GM19193 (cell line): ENCODE measurements around the gene SLC16A3.

ENCODE experiments used
- POLR2A ChIP-seq: IDR thresholded peaks from 4 replicates; pipeline ENCODE4 v1.6.1; 2011; ENCODE audit not compliant: insufficient read depth, insufficient read length; ENCODE audit errors: extremely low read depth

Gene SLC16A3

GRCh38 chr17:82228278-82228841, 482 bp upstream of the SLC16A3 start:
- no peak for TF ChIP-seq POLR2A

- TF ChIP-seq POLR2A: no peak
Measured at GRCh38 chr17:82229698-82230608, 1.1 kb downstream of the SLC16A3 start.

- no peak for TF ChIP-seq POLR2A
Measured at GRCh38 chr17:82230609-82231311, 1.9 kb downstream of the SLC16A3 start.

GRCh38 chr17:82231312-82231561, 2.4 kb downstream of the SLC16A3 start:
- TF ChIP-seq POLR2A: no peak

GRCh38 chr17:82231562-82232321, 2.9 kb downstream of the SLC16A3 start:
- no peak for TF ChIP-seq POLR2A

- no peak for TF ChIP-seq POLR2A
Measured at GRCh38 chr17:82232322-82232820, 3.5 kb downstream of the SLC16A3 start.

GRCh38 chr17:82232876-82233785, 4.3 kb downstream of the SLC16A3 start:
- no peak for TF ChIP-seq POLR2A

GRCh38 chr17:82234211-82235055, 5.6 kb downstream of the SLC16A3 start:
- no peak for TF ChIP-seq POLR2A

- no peak for TF ChIP-seq POLR2A
Measured at GRCh38 chr17:82235056-82235774, 6.4 kb downstream of the SLC16A3 start.

GRCh38 chr17:82235775-82236141, 6.9 kb downstream of the SLC16A3 start:
- no peak for TF ChIP-seq POLR2A

- no peak for TF ChIP-seq POLR2A
Measured at GRCh38 chr17:82236142-82236971, 7.5 kb downstream of the SLC16A3 start.
